GM12801 (cell line): ENCODE data around the gene PES1.

ENCODE experiments used
- CTCF ChIP-seq: IDR thresholded peaks from one replicate; pipeline ENCODE4 v1.5.1; 2011; ENCODE audit warnings: control low read depth; ENCODE audit not compliant: insufficient read length; ENCODE audit errors: extremely low read depth

The PES1 gene

DNA sequence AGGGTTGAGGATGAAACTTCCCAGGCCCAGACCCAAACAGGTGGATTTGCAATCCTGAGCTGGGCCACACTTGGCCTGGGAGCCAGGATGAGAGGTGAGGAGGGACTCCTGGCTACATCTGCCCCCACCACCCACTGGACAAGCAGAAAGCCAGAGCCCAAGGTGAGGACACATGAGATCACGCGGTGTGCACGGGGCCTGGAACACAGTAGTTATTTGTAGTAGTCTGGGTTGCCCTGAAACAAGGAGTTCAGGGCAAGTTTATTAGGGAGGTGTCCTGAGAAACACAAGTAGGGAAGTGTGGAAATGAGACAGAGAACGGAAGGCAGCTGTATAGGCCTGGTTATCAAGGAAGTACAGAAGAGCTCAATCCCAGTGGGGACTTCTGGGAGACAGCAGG is 44.5 kb downstream of the PES1 start:
- no peak for TF ChIP-seq CTCF

GRCh38 chr22:30546616-30547015 is 45.1 kb downstream of the PES1 start, which contains the start of gene SEC14L6:
Gene SEC14L6 (minus strand): TSS chr22:30546741. CDS start chr22:30546682, 59 bp downstream.
- TF ChIP-seq CTCF, result no peak

- no peak for TF ChIP-seq CTCF
These were observed 48.9 kb downstream of the PES1 start for GRCh38 chr22:30542811-30543188.

DNA sequence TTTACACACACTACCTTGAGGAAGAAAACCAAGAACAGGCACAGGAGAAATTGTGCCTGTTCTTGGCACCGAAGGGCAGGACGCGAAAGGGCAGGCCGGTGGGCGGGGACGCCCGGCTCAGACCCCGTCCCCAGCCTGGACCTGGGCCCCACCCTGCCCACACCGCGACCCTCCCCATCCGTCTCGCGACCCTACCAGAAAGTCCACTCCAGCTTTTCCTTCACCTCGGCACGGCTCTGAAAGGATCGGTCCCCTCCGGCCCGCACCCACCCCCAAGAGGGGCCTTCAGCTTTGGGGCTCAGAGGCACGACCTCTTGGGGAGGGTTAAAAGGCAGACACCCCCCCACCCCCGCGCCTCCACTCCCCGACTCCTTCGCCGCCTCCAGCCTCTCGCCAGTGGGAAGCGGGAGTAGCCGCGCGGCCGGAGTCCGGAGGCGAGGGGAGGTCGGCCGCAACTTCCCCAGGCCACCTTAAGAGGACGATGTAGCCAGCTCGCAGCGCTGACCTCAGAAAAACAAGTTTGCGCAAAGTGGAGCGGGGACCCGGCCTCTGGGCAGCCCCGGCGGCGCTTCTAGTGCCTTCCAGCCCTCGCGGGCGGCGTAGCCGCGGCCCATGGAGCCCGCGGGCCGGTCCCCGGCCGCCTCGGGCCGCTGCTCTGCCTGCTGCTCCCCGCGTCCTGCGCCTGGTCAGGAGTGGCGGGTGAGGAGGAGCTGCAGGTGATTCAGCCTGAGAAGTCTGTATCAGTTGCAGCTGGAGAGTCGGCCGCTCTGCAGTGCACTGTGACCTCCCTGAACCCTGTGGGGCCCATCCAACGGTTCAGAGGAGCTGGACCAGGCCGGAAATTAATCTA is 49.5 kb downstream of the PES1 start:
- TF ChIP-seq CTCF, result no peak

- no peak for TF ChIP-seq CTCF
These were observed 52.3 kb downstream of the PES1 start for GRCh38 chr22:30539368-30539767.

- no peak for TF ChIP-seq CTCF
These were observed 53.4 kb downstream of the PES1 start for GRCh38 chr22:30538280-30538679.

DNA sequence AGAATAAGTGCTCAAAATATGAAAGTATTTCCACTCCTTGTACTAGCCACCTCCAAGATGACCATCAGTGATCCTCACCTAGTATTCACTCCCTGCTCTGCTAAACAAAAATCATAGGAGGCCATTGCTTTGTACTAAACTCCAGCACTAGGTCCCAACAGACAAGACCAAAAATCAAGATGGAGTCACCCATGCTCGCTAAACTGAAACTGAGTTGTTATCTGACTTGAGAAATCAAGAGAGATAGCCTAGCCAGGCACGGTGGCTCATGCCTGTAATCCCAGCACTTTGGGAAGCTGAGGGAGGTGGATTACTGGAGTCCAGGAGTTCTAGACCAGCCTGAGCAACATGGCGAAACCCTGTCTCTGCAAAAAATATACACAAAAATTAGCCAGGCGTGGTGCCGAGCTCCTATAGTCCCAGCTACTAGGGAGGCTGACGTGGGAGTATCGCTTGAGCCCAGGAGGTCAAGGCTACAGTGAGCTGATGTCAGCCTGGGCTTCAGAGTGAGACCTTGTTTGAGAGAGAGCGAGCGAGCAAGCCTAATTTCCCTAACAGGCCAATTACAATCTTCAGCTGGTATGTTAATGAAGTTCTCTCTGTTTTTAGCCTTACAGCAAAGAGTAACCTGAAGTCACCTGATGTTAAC is 54.5 kb downstream of the PES1 start:
- TF ChIP-seq CTCF, result no peak
